ENCODE results near the gene STK32B. TPM values are rescaled to one million over a fixed set of nuclear protein-coding genes. Genes with fewer than 3 reads are reported as not detected.

The STK32B gene
- total and polyA plus RNA-seq, 2 experiments from 2014 or later, result 0.71 to 2.3 TPM

- TF ChIP-seq ZNF462 (CRISPR knock-in tag; IDR thresholded peaks at IDR 0.05), result no peak
Measured at GRCh38 chr4:5471206-5471605, 419.9 kb downstream of the STK32B start (continued).

- Mint-ChIP-seq H3K27me3 (ENCODE audit: insufficient read depth, low read depth, poor library complexity) (peaks cover 1% of the 10 kb centered on the region), H3K4me3 (no peak overlapping the region), H3K36me3 (ENCODE audit: low read depth) (no peaks in the 10 kb centered on the region), H3K9me3 (no peaks in the 10 kb centered on the region), H3K27ac (no peak overlapping the region), H3K4me1 (peaks cover 2% of the 10 kb centered on the region; the same call in 2 of the 3 replicates)
- H3K9me2 ChIP-seq (ENCODE audit: insufficient read depth), result no peaks in the 10 kb centered on the region
- ATAC-seq (no peak), DNase-seq (ENCODE audit: low spot score) (no peak)
- H3F3A ChIP-seq (replicated peaks; ENCODE audit: low read depth), result no peaks in the 10 kb centered on the region
- H3K79me2 ChIP-seq (replicated peaks; ENCODE audit: insufficient read depth), result no peaks in the 10 kb centered on the region
- no peaks in the 10 kb centered on the region for H4K20me1 ChIP-seq (replicated peaks; ENCODE audit: insufficient read depth)
- H3K27me3 ChIP-seq (ENCODE audit: insufficient read depth), result no peaks in the 10 kb centered on the region
- no peak overlapping the region for H3K27ac ChIP-seq (ENCODE audit: low read depth)
- H3K4me2 ChIP-seq, result no peak overlapping the region
- H3K4me3 ChIP-seq, result no peak overlapping the region
- no peak overlapping the region for H2AFZ ChIP-seq
- no peaks in the 10 kb centered on the region for H3K4me1 ChIP-seq (ENCODE audit: insufficient read depth)
- no peaks in the 10 kb centered on the region for H3K36me3 ChIP-seq (ENCODE audit: insufficient read depth)
- no peak for TF ChIP-seq ZNF114 (CRISPR knock-in tag; IDR thresholded peaks at IDR 0.05)
- no peak for TF ChIP-seq JUNB (IDR thresholded peaks at IDR 0.05; ENCODE audit: unreplicated experiment)
- TF ChIP-seq CTCF (conservative IDR thresholded peaks at IDR 0.05; ENCODE audit: low read depth in 2 of 2), result no peak
- TF ChIP-seq ZNF331 (CRISPR knock-in tag; IDR thresholded peaks at IDR 0.05; ENCODE audit: low read depth), result no peak
- no peak for TF ChIP-seq REST (IDR thresholded peaks at IDR 0.05; ENCODE audit: unreplicated experiment)
- TF ChIP-seq NANOG (IDR thresholded peaks at IDR 0.05; ENCODE audit: borderline replicate concordance), result no peak
- TF ChIP-seq ETS1 (IDR thresholded peaks at IDR 0.05), result no peak
- no peak for TF ChIP-seq POLR2AphosphoS5 (IDR thresholded peaks at IDR 0.05; ENCODE audit: low read depth)
- no peak for TF ChIP-seq CREB1 (CRISPR knock-in tag; IDR thresholded peaks at IDR 0.05; ENCODE audit: low read depth)
Measured at GRCh38 chr4:5471691-5472090, 420.4 kb downstream of the STK32B start.
